ENCODE measurements around the gene CORO7. TPM values are rescaled to one million over a fixed set of nuclear protein-coding genes. Genes with fewer than 3 reads are reported as not detected.

The CORO7 gene
- polyA plus RNA-seq, 3 donors: 44.7 to 181 (median 68.4) TPM

GRCh38 chr16:4407543-4408322, 8.7 kb downstream of the CORO7 start:
- H3K4me1 Mint-ChIP-seq: peaks cover 2% of the 10 kb centered on the region
- no peak overlapping the region for H3K27ac Mint-ChIP-seq
- intact Hi-C loops (cut with micrococcal nuclease): no loop called here
- Histone ChIP-seq H3K4me3 (replicated peaks in 1 of 3; ENCODE audit: low read depth in 2 of 3, low read length in 3 of 3) (no peak overlapping the region), H3K9ac (ENCODE audit: insufficient read depth, low read length, poor library complexity, severe bottlenecking) (no peak overlapping the region), H3K79me2 (ENCODE audit: insufficient read depth, low read length) (peaks cover 70% of the 10 kb centered on the region), H3K36me3 (replicated peaks in 1 of 2; ENCODE audit: control insufficient read depth in 1 of 2, insufficient read depth in 2 of 2, low read length in 2 of 2) (peaks cover 92 to 100% of the 10 kb centered on the region in 2 donors), H3K9me3 (replicated peaks in 1 of 2; ENCODE audit: control insufficient read depth in 1 of 2, insufficient read depth in 1 of 2, low read length in 2 of 2) (no peaks in the 10 kb centered on the region), H2AFZ (ENCODE audit: insufficient read depth, low read depth, low read length, poor library complexity, severe bottlenecking) (no peak overlapping the region), H3K27me3 (ENCODE audit: control insufficient read depth in 2 of 2, insufficient read depth in 2 of 2, low read length in 2 of 2) (no peaks in the 10 kb centered on the region), H4K20me1 (ENCODE audit: insufficient read depth, low read length) (peaks cover 100% of the 10 kb centered on the region), H3K4me2 (replicated peaks; ENCODE audit: extremely low read depth, low read length, poor library complexity, severe bottlenecking) (no peak overlapping the region), H3K4me1 (ENCODE audit: control insufficient read depth in 1 of 2, insufficient read depth in 2 of 2, low read length in 2 of 2) (peaks cover 0 to 5% of the 10 kb centered on the region in 2 donors), H3K27ac (ENCODE audit: low read depth in 1 of 2, low read length in 2 of 2) (no peak overlapping the region)
- WGBS (ENCODE audit: insufficient coverage): 95% methylated on average over 19 of the region's 22 CpGs
- H3K27me3 Mint-ChIP-seq (ENCODE audit: low read depth in 3 of 3): peaks cover 0 to 1% (median 0%) of the 10 kb centered on the region in 3 donors
- H3K9me3 Mint-ChIP-seq: no peaks in the 10 kb centered on the region
- TF ChIP-seq CTCF (IDR thresholded peaks at IDR 0.05): no peak
- H3K4me3 Mint-ChIP-seq: no peak overlapping the region
- peaks cover 63 to 96% of the 10 kb centered on the region in 2 donors for H3K36me3 Mint-ChIP-seq
- no peak for DNase-seq

GRCh38 chr16:4404967-4405696, 11.3 kb downstream of the CORO7 start:
- Mint-ChIP-seq H3K4me3 (no peak overlapping the region), H3K9me3 (no peaks in the 10 kb centered on the region), H3K4me1 (peaks cover 4% of the 10 kb centered on the region), H3K27me3 (ENCODE audit: low read depth in 3 of 3) (peaks cover 0 to 1% (median 0%) of the 10 kb centered on the region in 3 donors), H3K36me3 (peaks cover 55 to 95% of the 10 kb centered on the region in 2 donors), H3K27ac (no peak overlapping the region)
- Histone ChIP-seq H3K9me3 (replicated peaks in 1 of 2; ENCODE audit: control insufficient read depth in 1 of 2, insufficient read depth in 1 of 2, low read length in 2 of 2) (no peaks in the 10 kb centered on the region), H3K9ac (ENCODE audit: insufficient read depth, low read length, poor library complexity, severe bottlenecking) (no peak overlapping the region), H3K4me2 (replicated peaks; ENCODE audit: extremely low read depth, low read length, poor library complexity, severe bottlenecking) (no peak overlapping the region), H3K79me2 (ENCODE audit: insufficient read depth, low read length) (peaks cover 56% of the 10 kb centered on the region), H3K27me3 (ENCODE audit: control insufficient read depth in 2 of 2, insufficient read depth in 2 of 2, low read length in 2 of 2) (no peaks in the 10 kb centered on the region), H2AFZ (ENCODE audit: insufficient read depth, low read depth, low read length, poor library complexity, severe bottlenecking) (no peak overlapping the region), H3K4me3 (replicated peaks in 1 of 3; ENCODE audit: low read depth in 2 of 3, low read length in 3 of 3) (no peak overlapping the region), H3K27ac (ENCODE audit: low read depth in 1 of 2, low read length in 2 of 2) (no peak overlapping the region), H3K4me1 (ENCODE audit: control insufficient read depth in 1 of 2, insufficient read depth in 2 of 2, low read length in 2 of 2) (peaks cover under 1 to 13% of the 10 kb centered on the region in 2 donors), H4K20me1 (ENCODE audit: insufficient read depth, low read length) (peaks cover 100% of the 10 kb centered on the region), H3K36me3 (replicated peaks in 1 of 2; ENCODE audit: control insufficient read depth in 1 of 2, insufficient read depth in 2 of 2, low read length in 2 of 2) (peaks cover 83 to 94% of the 10 kb centered on the region in 2 donors)
- no peak for TF ChIP-seq CTCF (IDR thresholded peaks at IDR 0.05)
- no peak for DNase-seq
- intact Hi-C loops (cut with micrococcal nuclease): no loop called here
- 85% methylated on average over 19 of the region's 24 CpGs for WGBS (ENCODE audit: insufficient coverage)

Measured in CD14-positive monocyte (primary cell).